Fibroblast of skin of right quadriceps (primary cell): ENCODE data around the gene SMIM41.

ENCODE experiments used
- DNase-seq: peaks from one replicate; pipeline ENCODE4 v3.0.0-alpha.2; 2013

The SMIM41 gene

GRCh38 chr12:52126050-52126604 lies 46.6 kb downstream of the SMIM41 start:
- no peak for DNase-seq

- no peak for DNase-seq
Measured at GRCh38 chr12:52126605-52127578, 47.4 kb downstream of the SMIM41 start.

GRCh38 chr12:52127683-52128450 lies 48.4 kb downstream of the SMIM41 start:
- DNase-seq = no peak

- no peak for DNase-seq
Measured at GRCh38 chr12:52130711-52131110, 51.2 kb downstream of the SMIM41 start.

GRCh38 chr12:52132754-52133161 lies 53.3 kb downstream of the SMIM41 start:
- DNase-seq = no peak

DNA sequence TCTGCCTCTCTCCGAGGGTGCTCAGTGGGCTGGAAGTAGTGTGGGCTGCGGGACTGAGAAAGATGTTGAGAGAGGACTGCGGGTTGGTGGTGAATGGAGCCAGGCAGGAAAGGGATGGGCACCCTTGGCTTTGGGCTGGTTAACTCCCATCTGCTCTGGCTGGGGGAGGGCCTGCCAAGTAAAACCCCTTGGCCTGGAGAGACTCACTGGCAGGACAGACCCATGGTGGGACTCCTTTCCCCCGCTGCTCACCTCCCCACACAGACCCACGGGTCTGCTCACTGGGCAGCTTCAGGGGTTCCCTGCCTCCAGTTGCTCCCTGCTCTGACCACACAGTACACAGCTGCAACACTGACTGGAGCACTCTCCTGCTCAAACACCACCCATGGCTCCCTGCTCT lies 58.2 kb downstream of the SMIM41 start:
- DNase-seq = no peak

- DNase-seq = no peak
Measured at GRCh38 chr12:52139147-52139546, 59.6 kb downstream of the SMIM41 start.

DNA sequence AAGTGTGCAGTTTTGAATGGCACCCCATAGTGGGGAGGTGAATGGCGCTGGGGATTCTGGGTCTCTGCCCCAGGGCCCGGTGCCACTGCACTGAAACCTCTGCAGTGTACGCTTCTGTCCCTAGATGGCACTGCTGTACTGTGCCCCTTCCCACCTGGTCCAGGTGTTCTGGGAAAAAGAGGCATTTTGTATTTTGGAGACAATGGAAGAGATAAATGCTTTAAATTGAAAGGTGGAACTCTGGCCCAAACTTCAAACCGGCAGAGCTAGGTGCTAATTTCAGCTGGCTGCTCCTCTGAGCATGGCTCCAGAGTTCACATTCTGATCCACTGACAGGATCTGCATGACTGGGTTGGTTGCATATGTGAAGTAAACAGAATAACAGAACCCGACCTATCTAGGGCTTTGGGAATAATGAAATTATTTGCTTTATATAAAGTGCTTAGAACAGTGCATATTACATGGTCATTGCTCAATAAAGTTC lies 60.1 kb downstream of the SMIM41 start:
- DNase-seq = no peak

- no peak for DNase-seq
Measured at GRCh38 chr12:52141306-52141705, 61.8 kb downstream of the SMIM41 start.

GRCh38 chr12:52141875-52142274 lies 62.4 kb downstream of the SMIM41 start:
- no peak for DNase-seq

DNA sequence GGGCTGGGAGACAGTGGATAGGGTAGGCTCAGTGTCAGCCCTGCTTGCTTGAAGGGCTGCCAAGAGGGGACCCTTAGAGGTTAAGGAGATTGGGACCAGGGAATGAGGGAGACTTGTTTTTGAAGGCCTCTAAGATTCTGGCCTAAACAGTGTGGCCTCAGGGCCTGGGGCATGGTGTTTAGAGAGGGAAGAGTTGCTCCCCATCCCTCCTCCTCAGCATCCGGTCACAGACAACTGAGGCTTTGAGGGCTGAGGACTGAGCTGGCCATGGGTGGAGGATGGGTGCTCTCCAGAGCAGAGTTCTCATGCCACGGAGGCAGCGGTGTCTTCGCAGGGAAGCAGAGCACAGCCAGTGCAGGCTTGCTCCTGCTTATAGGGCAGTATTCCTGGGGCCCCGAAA lies 62.9 kb downstream of the SMIM41 start:
- DNase-seq = no peak

- DNase-seq = no peak
Measured at GRCh38 chr12:52144512-52145227, 65.2 kb downstream of the SMIM41 start.

DNA sequence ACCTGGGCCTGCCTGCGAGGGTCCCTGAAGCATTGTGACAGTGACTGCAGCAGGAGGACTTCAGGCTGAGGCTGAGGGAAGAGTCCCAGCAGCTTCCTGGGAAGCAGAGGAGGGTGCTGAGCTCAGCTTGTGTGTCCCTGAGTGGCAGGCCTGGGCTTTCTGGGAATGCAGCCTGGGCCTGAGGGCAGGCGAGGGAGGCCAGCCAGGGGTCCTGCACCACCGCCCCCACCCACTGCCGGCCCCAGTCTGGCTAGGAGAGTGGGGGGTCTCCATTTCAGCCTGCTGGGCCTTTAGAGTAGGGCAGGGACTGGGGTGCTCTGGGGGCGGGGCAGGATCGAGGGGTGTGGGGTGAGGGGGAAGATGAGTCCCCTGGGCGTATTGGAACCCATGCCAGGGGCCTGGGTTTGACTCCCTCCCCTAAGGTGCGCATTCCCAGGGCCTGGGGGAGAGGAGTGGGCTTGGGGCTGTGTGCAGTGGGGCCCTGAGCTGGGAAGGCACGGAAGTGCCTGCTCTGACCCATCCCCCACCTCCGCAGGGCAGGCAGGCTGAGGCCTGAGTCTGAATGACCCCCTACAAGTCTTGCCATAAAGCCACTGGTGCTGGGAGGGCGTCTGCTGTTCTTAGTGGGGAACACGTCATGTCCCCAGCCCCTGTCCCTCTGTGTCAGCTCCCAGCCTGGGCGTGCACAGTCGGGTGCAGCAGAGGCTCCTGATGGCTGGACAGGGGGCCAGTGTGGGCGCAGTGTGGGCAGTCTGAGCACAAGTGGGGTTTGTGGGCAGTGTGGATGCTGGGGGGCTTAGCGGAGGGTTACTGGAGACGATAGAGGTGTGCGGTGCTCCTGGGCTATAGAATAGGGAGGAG lies 66.0 kb downstream of the SMIM41 start:
- no peak for DNase-seq

DNA sequence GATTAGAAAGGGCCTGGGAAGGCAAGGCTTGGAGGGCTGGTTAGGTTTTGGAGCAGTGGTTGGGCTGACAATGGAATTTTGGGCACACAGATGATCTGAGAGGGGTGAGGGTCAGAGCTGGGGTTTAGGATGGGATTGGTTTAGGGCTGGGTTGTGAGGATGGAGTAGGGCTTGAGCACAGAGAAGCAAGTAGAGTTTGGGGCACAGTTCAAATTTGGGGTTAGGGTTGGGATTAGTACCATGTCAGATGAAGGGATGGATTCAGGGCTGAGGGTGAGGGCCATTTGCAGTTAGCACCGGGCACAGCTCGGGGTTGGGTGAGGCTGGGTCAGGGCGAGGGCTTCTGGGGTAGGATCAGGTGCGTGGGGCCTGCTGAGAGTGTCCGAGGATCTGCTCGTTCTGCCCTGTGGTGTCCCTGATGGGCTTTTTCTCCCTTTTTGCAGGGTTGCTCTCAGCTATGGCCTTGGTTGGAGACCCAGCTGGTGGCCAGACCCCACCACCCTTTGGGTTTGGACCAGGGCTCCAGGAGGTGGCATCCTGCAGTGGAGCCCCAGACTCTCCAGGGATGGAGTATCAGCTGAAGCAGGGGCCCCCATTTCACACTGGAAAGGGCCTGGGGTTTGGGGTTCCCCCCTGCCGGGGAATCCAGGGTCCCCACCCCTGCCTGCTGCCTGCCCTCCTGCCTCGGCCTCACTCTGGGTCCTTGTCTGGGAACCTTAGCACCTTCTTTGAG lies 66.8 kb downstream of the SMIM41 start:
- no peak for DNase-seq

DNA sequence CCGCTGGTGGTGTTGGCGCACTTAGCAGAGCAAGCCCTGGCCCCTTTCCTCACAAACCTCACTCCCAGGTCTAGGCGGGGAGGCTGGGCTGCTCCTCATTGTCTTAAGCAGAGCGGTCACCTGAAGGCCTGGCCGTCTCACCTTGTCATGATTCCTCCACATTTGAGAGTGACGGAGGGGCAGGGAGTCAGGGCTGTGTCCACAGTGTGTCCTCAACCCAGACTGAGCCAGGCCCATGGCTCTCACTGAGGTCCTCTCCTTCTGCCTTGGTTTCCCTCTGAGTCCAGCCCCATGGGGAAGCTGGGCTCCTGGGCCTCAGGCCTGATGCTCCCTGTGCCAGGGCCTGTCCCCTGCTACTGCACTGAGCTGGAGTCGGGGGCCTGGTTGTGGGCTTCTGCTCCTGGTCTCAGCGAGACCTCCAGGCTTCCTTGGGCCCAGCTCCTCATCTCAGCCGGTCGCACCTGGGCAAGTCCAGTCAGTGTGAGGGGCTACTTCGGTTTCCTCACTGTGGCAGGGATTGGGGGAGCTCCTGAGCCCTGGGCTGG lies 67.4 kb downstream of the SMIM41 start:
- no peak for DNase-seq

DNA sequence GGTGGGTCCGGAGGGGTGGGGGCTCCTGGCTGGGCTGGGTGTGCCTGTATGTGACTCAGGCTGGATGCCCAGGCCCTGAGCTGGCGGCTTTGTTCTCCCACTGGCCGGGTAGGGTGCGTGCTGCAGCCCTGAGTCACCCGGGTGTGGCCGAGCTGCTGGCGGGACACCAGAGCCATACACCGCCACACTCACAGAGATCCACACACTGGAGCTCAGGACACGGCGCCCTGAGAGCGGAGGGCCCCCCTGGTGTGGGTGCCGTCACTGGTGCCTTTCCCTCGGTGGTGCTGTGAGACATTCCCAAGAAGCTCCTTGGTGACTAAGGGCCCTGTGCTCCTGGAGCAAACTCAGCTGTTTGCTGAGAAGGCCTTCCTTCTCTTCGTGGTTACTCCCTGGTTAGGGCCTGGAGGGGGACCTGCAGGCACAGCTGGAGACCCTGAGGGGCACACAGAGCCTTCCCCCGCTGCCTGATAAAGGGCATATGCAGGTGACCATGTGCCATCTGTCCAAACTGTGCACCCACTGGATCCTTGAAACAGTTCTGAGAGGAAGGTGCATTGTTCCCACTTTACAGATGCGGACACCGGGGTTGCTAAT lies 68.0 kb downstream of the SMIM41 start:
- peak; percentile 99 for DNase-seq

- peak; percentile 24 for DNase-seq
Measured at GRCh38 chr12:52147964-52148463, 68.5 kb downstream of the SMIM41 start.

- DNase-seq = no peak
Measured at GRCh38 chr12:52148464-52149181, 69.1 kb downstream of the SMIM41 start.

GRCh38 chr12:52149182-52149641 lies 69.7 kb downstream of the SMIM41 start:
- DNase-seq = no peak
